HepG2 (cell line): ENCODE measurements around the gene ANKRD11.

ENCODE experiments used
- ELF1 ChIP-seq: sonication (generic); formaldehyde crosslinking; IDR thresholded peaks from 2 replicates; pipeline ENCODE4 v1.4.0; 2020; ENCODE audit warnings: missing genetic modification reagents
- GPN1 ChIP-seq: sonication (generic); formaldehyde crosslinking; IDR thresholded peaks from 2 replicates; pipeline ENCODE4 v1.5.1; 2020; ENCODE audit warnings: missing genetic modification reagents, borderline replicate concordance
- GTF3A ChIP-seq: sonication (generic); formaldehyde crosslinking; conservative IDR thresholded peaks from 2 replicates; pipeline ENCODE4 v1.4.0; 2020; ENCODE audit warnings: mild to moderate bottlenecking, missing genetic modification reagents
- SNAPC2 ChIP-seq: sonication (generic); formaldehyde crosslinking; IDR thresholded peaks from 2 replicates; pipeline ENCODE4 v1.8.1; 2022; ENCODE audit warnings: mild to moderate bottlenecking, missing genetic modification reagents
- ZBTB39 ChIP-seq: sonication (generic); formaldehyde crosslinking; IDR thresholded peaks from 2 replicates; pipeline ENCODE4 v1.5.0; 2020; ENCODE audit warnings: missing genetic modification reagents
- ZNF124 ChIP-seq: sonication (generic); formaldehyde crosslinking; IDR thresholded peaks from 2 replicates; pipeline ENCODE4 v1.4.0; 2020; ENCODE audit warnings: missing genetic modification reagents
- ZNF329 ChIP-seq: sonication (generic); formaldehyde crosslinking; IDR thresholded peaks from 2 replicates; pipeline ENCODE4 v1.9.0; 2021; ENCODE audit warnings: low read depth, mild to moderate bottlenecking, missing genetic modification reagents
- ZSCAN21 ChIP-seq: sonication (generic); formaldehyde crosslinking; IDR thresholded peaks from 2 replicates; pipeline ENCODE4 v1.8.0; 2022; ENCODE audit warnings: mild to moderate bottlenecking, missing genetic modification reagents, moderate library complexity, borderline replicate concordance

- no peak for TF ChIP-seq ELF1
- no peak for TF ChIP-seq SNAPC2 (CRISPR knock-in tag)
- TF ChIP-seq GTF3A: no peak
- no peak for TF ChIP-seq ZNF124 (CRISPR knock-in tag)
- TF ChIP-seq ZBTB39 (CRISPR knock-in tag): no peak
- no peak for TF ChIP-seq ZSCAN21 (CRISPR knock-in tag)
- TF ChIP-seq ZNF329 (CRISPR knock-in tag): no peak
- TF ChIP-seq GPN1 (CRISPR knock-in tag): no peak
These were observed 55.9 kb downstream of the ANKRD11 start for GRCh38 chr16:89434490-89434889.
